Peyer's patch (tissue), 4 donors: ENCODE data around the gene ZNF396.

Experiments
- POLR2A ChIP-seq, 2 donors: fragments of 450-650 bp; IDR thresholded peaks; one replicate each; pipeline ENCODE4 v1.5.1; 2017; ENCODE audit warnings: antibody characterized with exemption in 2 of 2, mild to moderate bottlenecking in 2 of 2, moderate library complexity in 2 of 2
- TF ChIP-seq, protein P1 (sequence below), 6 experiments: fragments of 450-650 bp in 4 of 6; fragments of 200-600 bp in 2 of 6; sonication (generic) in 1 of 6; IDR thresholded peaks; one replicate each; pipeline ENCODE4 v1.5.1; 2017 to 2019; ENCODE audit warnings: antibody characterized with exemption in 6 of 6, mild to moderate bottlenecking in 3 of 6, moderate library complexity in 1 of 6

- TF ChIP-seq, protein P1, sequence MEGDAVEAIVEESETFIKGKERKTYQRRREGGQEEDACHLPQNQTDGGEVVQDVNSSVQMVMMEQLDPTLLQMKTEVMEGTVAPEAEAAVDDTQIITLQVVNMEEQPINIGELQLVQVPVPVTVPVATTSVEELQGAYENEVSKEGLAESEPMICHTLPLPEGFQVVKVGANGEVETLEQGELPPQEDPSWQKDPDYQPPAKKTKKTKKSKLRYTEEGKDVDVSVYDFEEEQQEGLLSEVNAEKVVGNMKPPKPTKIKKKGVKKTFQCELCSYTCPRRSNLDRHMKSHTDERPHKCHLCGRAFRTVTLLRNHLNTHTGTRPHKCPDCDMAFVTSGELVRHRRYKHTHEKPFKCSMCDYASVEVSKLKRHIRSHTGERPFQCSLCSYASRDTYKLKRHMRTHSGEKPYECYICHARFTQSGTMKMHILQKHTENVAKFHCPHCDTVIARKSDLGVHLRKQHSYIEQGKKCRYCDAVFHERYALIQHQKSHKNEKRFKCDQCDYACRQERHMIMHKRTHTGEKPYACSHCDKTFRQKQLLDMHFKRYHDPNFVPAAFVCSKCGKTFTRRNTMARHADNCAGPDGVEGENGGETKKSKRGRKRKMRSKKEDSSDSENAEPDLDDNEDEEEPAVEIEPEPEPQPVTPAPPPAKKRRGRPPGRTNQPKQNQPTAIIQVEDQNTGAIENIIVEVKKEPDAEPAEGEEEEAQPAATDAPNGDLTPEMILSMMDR (IDR thresholded peaks at IDR 0.05) = no peak
- no peak for TF ChIP-seq POLR2A (IDR thresholded peaks at IDR 0.05)
Measured at GRCh38 chr18:35345950-35346349, 31.2 kb downstream of the ZNF396 start.
